Fibroblast of the conjunctiva (primary cell): ENCODE data around the gene PHLPP1.

Experiments used
- DNase-seq: peaks from one replicate; pipeline ENCODE4 v3.0.0-alpha.2; 2010; ENCODE audit warnings: low read depth

The PHLPP1 gene

DNA sequence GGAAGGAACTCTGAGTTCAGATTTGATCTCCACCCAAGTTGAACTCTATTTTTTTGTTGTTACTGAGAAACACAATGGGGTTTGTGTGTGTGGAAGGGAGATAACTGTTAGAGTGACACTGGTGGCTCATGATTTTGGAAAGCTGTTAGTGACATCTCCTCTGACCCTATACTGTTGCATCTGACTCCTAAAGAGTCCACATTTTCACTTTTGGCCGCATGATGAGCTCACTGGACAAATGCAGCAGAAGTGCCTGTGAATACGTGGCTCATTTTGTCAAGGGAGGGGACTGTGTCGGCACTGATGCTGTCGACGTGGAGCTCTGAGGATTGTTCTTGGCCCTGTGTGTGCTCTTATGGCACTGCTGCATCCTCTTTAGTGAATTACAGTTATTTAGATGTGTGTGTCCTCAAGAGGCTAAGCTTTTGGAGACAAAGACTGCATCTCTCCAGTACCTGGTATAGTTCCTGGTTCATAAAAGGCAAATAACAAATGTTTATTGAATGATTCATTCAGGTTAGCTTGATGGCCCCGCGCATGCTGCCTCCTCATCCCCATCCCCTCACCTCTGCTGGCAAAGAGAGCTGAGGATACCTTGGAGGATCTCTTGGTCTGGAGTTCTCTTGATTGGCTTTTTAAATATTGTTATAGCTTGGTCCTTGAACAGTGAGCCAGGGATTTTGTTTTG, 135.4 kb downstream of the PHLPP1 start:
- DNase-seq: no peak

- DNase-seq: no peak
Observed at GRCh38 chr18:62852851-62853250, 137.5 kb downstream of the PHLPP1 start.

GRCh38 chr18:62856294-62856693, 141.0 kb downstream of the PHLPP1 start:
- no peak for DNase-seq

- DNase-seq: no peak
Observed at GRCh38 chr18:62857263-62857976, 142.1 kb downstream of the PHLPP1 start.

GRCh38 chr18:62860062-62860461, 144.7 kb downstream of the PHLPP1 start:
- DNase-seq: no peak

DNA sequence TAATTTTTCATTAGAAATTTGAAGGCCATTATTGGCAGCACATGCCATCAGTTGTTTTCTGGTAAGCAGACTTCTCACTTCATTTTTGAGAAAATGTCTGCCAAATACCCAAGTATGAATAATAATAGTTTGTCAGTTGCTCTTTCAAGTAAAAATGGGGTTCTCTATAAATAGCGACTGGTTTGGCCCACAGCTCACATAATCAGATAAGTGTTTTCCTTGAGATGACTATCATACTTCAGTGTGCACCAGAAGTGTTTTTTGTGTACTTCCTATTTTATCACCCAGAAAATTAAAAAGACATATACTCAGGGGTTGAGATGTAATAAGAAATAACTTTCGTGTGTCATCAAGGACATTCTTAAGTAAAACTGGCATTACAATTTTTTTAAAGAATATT, 147.1 kb downstream of the PHLPP1 start:
- no peak for DNase-seq

- DNase-seq: no peak
Observed at GRCh38 chr18:62863579-62864001, 148.2 kb downstream of the PHLPP1 start.

- DNase-seq: no peak
Observed at GRCh38 chr18:62865498-62865897, 150.2 kb downstream of the PHLPP1 start.

DNA sequence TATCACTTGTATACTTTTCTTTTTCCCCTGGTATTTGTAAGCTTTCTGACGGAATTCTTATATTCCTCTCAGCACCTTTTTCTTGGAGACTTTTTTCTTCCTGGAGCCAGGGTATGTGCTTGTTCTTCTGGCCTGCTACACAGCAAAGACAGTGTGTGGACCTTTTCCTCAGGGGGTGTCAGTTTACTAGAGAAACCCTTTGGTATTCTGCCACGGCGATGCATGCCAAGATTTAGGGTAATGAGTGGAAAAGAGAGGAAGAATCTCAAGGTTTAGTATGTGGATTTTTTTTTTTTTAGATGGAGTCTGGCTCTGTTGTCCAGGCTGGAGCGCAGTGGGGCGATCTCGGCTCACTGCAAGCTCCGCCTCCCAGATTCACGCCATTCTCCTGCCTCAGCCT, 152.2 kb downstream of the PHLPP1 start:
- no peak for DNase-seq

- DNase-seq: no peak
Observed at GRCh38 chr18:62868645-62869044, 153.3 kb downstream of the PHLPP1 start.

DNA sequence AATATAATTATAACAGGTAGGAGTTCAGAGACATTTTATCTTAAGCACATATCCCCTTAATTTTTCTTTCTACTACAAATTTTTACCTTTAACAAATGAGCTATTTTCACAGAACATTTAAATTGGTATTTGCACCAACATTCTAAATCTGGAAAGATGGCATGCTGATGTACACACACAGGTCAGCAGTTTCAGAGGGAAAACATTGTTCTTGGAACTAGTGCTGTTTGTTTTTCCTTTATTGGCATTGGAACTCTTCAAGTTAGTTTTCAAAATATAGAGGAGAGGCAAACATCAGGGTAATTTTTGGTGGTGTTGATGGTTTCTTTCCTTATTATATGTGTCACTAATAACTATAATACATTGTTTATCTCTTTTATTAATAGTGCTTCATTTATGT, 155.3 kb downstream of the PHLPP1 start:
- no peak for DNase-seq

DNA sequence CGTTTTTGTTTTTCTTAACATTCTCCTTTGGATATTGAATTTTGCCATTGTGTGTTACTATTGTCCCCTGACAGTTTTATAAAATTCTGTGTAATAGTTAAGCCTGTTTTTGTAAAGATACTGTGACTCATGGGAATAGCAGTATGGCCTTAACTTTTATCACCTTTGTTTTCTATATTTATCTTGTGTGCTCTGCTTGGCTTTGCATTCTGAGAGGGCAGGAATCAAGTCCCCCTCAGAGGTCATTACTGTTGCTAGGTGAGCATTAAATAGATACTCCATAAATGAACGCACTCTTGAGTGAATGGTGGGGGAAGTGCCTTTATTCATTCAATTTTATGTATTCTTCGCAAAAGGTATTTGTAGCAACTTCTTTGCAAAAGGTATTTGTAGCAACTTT, 160.0 kb downstream of the PHLPP1 start:
- no peak for DNase-seq

GRCh38 chr18:62876111-62876510, 160.8 kb downstream of the PHLPP1 start:
- no peak for DNase-seq

GRCh38 chr18:62876828-62877227, 161.5 kb downstream of the PHLPP1 start:
- DNase-seq: no peak

DNA sequence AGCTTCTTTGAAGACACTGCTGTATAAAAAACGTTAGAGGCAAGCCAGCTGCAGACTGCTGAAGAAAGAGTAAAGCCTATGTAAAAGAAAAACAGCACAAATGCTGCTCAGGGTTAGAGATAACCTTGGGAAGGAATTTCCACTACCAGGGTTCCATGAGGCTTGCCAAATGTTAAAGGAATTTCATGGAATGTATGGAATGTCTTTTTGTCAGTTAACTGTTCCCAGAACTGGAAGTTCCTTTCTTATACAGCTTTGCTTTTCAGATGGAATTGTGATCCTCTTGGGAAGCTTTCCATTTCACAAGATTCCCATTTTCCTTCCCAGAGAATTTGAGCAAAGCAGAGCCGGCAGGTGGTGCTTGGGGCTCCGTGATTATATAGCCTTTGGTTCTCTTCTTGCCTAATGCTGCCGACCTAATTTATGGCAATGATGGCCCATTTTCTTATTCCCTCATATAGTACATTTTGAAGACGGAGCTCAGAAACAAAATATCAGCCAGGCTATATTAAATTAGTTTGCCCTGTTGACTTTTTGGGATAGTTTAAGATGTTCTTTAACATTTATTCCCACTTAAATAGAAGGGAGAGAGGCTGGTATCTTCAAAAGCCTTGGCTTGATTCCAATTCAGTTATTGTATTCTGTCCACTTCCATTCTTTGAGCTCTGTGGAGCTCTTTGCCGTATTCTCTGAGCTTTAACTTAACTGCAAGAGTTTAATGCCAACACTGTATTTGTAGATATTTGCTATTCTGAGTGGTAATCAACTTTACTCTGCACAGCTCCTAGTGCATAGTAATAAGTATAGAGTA, 162.3 kb downstream of the PHLPP1 start:
- DNase-seq: no peak

GRCh38 chr18:62878305-62878704, 163.0 kb downstream of the PHLPP1 start:
- DNase-seq: no peak

GRCh38 chr18:62880034-62880433, 164.7 kb downstream of the PHLPP1 start:
- no peak for DNase-seq

GRCh38 chr18:62880673-62881364, 165.5 kb downstream of the PHLPP1 start:
- no peak for DNase-seq

DNA sequence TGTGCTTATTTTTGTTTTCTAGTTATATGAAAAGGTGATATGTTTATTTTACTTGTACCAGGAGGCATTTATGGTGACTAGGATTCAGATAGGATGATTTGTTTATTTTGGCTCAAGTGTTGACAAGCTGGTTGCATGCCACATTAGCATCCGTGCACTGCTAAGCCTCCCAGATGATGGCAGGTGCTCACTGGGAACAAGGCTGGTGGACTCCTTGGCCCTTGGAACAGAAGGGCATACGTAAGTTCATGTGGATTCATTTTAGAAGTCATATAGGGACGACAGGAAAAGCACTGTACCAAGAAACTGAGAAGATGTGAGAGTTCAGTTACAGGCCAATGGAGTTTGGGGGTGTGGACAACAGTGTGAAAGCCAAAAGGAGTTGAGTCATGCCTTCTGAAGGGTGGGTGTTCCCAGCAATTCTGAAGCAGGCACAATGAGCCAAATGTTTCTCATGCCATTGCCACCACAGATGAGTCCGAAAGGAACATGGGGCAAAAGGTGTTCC, 166.2 kb downstream of the PHLPP1 start:
- DNase-seq: peak; percentile 88

GRCh38 chr18:62883937-62884735, 168.8 kb downstream of the PHLPP1 start:
- DNase-seq: no peak

- no peak for DNase-seq
Observed at GRCh38 chr18:62885804-62886203, 170.5 kb downstream of the PHLPP1 start.
